K562 (cell line): ENCODE results near the gene COL1A1. TPM values are rescaled to one million over a fixed set of nuclear protein-coding genes. Genes with fewer than 3 reads are reported as not detected.

Experiments
- ARID1B ChIP-seq: fragments of 450-650 bp; IDR thresholded peaks from 2 replicates; pipeline ENCODE4 v1.6.1; 2016; ENCODE audit warnings: antibody characterized with exemption, mild to moderate bottlenecking, inconsistent platforms
- ATF6 ChIP-seq: sonication (generic); formaldehyde crosslinking; IDR thresholded peaks from 2 replicates; pipeline ENCODE4 v1.4.0; 2020; ENCODE audit warnings: mild to moderate bottlenecking, missing genetic modification reagents
- CBX2 ChIP-seq: fragments of 200-600 bp; sonication (generic); IDR thresholded peaks from one replicate; pipeline ENCODE4 v1.6.1; 2012; ENCODE audit warnings: mild to moderate bottlenecking, low read length, inconsistent platforms; ENCODE audit not compliant: insufficient read depth, poor library complexity, severe bottlenecking
- CC2D1A ChIP-seq: fragments of 450-650 bp; IDR thresholded peaks from 2 replicates; pipeline ENCODE4 v1.6.1; 2017; ENCODE audit warnings: mild to moderate bottlenecking
- EZH2 ChIP-seq: IDR thresholded peaks from 2 replicates; pipeline ENCODE4 v1.6.1; 2012; ENCODE audit warnings: low read depth, mild to moderate bottlenecking, inconsistent platforms, low read length, borderline replicate concordance
- FOSL1 ChIP-seq: fragments of 200-800 bp; sonication (Bioruptor generic); conservative IDR thresholded peaks from 2 replicates; pipeline ENCODE4 v1.6.1; 2016; ENCODE audit warnings: missing genetic modification characterization, missing compliant biosample characterization
- L3MBTL2 ChIP-seq: fragments of 450-650 bp; IDR thresholded peaks from 2 replicates; pipeline ENCODE4 v1.6.1; 2016; ENCODE audit warnings: mild to moderate bottlenecking, moderate library complexity
- MYNN ChIP-seq, 2 experiments: sonication (generic); formaldehyde crosslinking in 1 of 2; IDR thresholded peaks; 2 replicates each; pipeline versions ENCODE4 v1.5.0 to v1.6.1; 2016 to 2020; ENCODE audit warnings: antibody characterized with exemption in 1 of 2, missing genetic modification reagents in 1 of 2
- NEUROD1 ChIP-seq: fragments of 150-350 bp; IDR thresholded peaks from 2 replicates; pipeline ENCODE4 v1.6.1; 2014; ENCODE audit warnings: borderline replicate concordance, low read length, low read depth; ENCODE audit not compliant: partially characterized antibody
- POLR3G ChIP-seq: IDR thresholded peaks from 2 replicates; pipeline ENCODE4 v1.6.1; 2011; ENCODE audit not compliant: insufficient read length, insufficient replicate concordance; ENCODE audit errors: extremely low read depth
- PYGO2 ChIP-seq: fragments of 450-650 bp; IDR thresholded peaks from 2 replicates; pipeline ENCODE4 v1.6.1; 2016; ENCODE audit warnings: mild to moderate bottlenecking, missing genetic modification characterization, moderate library complexity, missing compliant biosample characterization
- THAP7 ChIP-seq: fragments of 250-450 bp; sonication (Bioruptor Pico); IDR thresholded peaks from 2 replicates; pipeline ENCODE4 v1.5.0; 2021
- ZMIZ1 ChIP-seq, 2 experiments: fragments of 150-350 bp in 1 of 2; IDR thresholded peaks; 2 replicates each; pipeline ENCODE4 v1.6.1; 2012 to 2016; ENCODE audit warnings: low read depth in 2 of 2, low read length in 2 of 2, mild to moderate bottlenecking in 1 of 2, moderate library complexity in 1 of 2
- ZNF217 ChIP-seq: sonication (generic); formaldehyde crosslinking; IDR thresholded peaks from 2 replicates; pipeline ENCODE4 v1.8.0; 2022; ENCODE audit warnings: mild to moderate bottlenecking, missing genetic modification reagents
- ZNF57 ChIP-seq: fragments of 450-650 bp; formaldehyde crosslinking; IDR thresholded peaks from 2 replicates; pipeline ENCODE4 v1.4.0; 2020; ENCODE audit warnings: mild to moderate bottlenecking, moderate library complexity
- ZNF740 ChIP-seq, 3 experiments: fragments of 200-800 bp in 1 of 3; sonication (Bioruptor generic) in 1 of 3; sonication (generic) in 1 of 3; formaldehyde crosslinking in 1 of 3; IDR thresholded peaks; 2 replicates each; pipeline versions ENCODE4 v1.6.1 to v1.8.0; 2016 to 2022; ENCODE audit warnings: mild to moderate bottlenecking in 2 of 3, missing compliant biosample characterization in 2 of 3, missing genetic modification characterization in 2 of 3, missing genetic modification reagents in 1 of 3
- polyA plus RNA-seq, 8 experiments: library from polyadenylated mRNA; depleted of rRNA in 4 of 8; stranded (reverse) in 5 of 8; unstranded in 3 of 8; fragments of >200 nt; fragmentation: Nextera tagmentation in 2 of 8; fragmentation: Illumina TruSeq in 1 of 8; extraction: Ambion mirVana in 2 of 8; extraction: Trizol in 1 of 8; gene quantifications; 2 replicates each; pipeline versions ENCODE4 v1.2.1 to v1.2.3, GENCODE V29; 2011 to 2014; ENCODE audit warnings: inconsistent platforms in 1 of 8, missing spikeins in 1 of 8
- total RNA-seq, 7 experiments: library from RNA; depleted of rRNA in 6 of 7; stranded (reverse); fragments of >200 nt in 6 of 7; fragmentation: Illumina TruSeq in 2 of 7; extraction: Trizol in 2 of 7; gene quantifications; 2 replicates each; pipeline versions ENCODE4 v1.2.1 to v1.2.3, GENCODE V29; 2011 to 2021; ENCODE audit warnings: low replicate concordance in 1 of 7

The COL1A1 gene
- total and polyA plus RNA-seq, 9 of the 15 experiments (the other 6 are each of a cell fraction or from before 2014, with no cell fraction given): 0.04 to 3.4 (median 0.18) TPM

- peak; percentile 90 for TF ChIP-seq NEUROD1
- TF ChIP-seq POLR3G: no peak
- TF ChIP-seq EZH2: no peak
- peak; percentile 67 for TF ChIP-seq L3MBTL2
- TF ChIP-seq ATF6 (CRISPR knock-in tag): no peak
- TF ChIP-seq MYNN (IDR thresholded peaks at IDR 0.05): peak; percentile 37; the same call in 1 of the 2 replicates
- no peak for TF ChIP-seq MYNN (CRISPR knock-in tag; IDR thresholded peaks at IDR 0.05)
- no peak for TF ChIP-seq THAP7 (CRISPR knock-in tag)
- no peak for TF ChIP-seq ZNF217 (CRISPR knock-in tag)
- no peak for TF ChIP-seq CBX2
- peak; percentile 21; the same call in 1 of the 2 replicates for TF ChIP-seq ARID1B
- peak; percentile 24; the same call in 1 of the 2 replicates for TF ChIP-seq CC2D1A
- TF ChIP-seq ZNF57: no peak
- 0 out of 4 replicates have a peak, but pooled peaks of 1 of the 2 experiments have one; percentile 39 for TF ChIP-seq ZMIZ1 (IDR thresholded peaks at IDR 0.05; ENCODE audit: low read depth in 2 of 2, low read length in 2 of 2)
- 0 out of 2 replicates have a peak, but pooled peaks have one; percentile 12 for TF ChIP-seq FOSL1
- TF ChIP-seq ZNF740 (CRISPR knock-in tag; IDR thresholded peaks at IDR 0.05): no peak
- peak in 1 of 2 experiments; percentile 65; a peak in 2 of 4 replicates for TF ChIP-seq ZNF740 (tag; IDR thresholded peaks at IDR 0.05)
- TF ChIP-seq PYGO2 (tag): no peak
Observed at GRCh38 chr17:50151041-50151936, 50.1 kb downstream of the COL1A1 start (continued).
